ENCODE measurements around the gene NEK11.

- TF ChIP-seq, protein P1, sequence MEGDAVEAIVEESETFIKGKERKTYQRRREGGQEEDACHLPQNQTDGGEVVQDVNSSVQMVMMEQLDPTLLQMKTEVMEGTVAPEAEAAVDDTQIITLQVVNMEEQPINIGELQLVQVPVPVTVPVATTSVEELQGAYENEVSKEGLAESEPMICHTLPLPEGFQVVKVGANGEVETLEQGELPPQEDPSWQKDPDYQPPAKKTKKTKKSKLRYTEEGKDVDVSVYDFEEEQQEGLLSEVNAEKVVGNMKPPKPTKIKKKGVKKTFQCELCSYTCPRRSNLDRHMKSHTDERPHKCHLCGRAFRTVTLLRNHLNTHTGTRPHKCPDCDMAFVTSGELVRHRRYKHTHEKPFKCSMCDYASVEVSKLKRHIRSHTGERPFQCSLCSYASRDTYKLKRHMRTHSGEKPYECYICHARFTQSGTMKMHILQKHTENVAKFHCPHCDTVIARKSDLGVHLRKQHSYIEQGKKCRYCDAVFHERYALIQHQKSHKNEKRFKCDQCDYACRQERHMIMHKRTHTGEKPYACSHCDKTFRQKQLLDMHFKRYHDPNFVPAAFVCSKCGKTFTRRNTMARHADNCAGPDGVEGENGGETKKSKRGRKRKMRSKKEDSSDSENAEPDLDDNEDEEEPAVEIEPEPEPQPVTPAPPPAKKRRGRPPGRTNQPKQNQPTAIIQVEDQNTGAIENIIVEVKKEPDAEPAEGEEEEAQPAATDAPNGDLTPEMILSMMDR (IDR thresholded peaks at IDR 0.05), result no peak
- no peak for TF ChIP-seq POLR2A (IDR thresholded peaks at IDR 0.05)
Observed at GRCh38 chr3:131107637-131108433, 81.2 kb downstream of the NEK11 start.
